Activated T-helper 1 cell treated with anti-CD3 and anti-CD28 coated beads, Interleukin-2, amount 50 U/mL, for 16 hours (primary cell): ENCODE data around the gene B4GALNT3.

Experiments
- DNase-seq, 2 donors: peaks; one replicate each; pipeline ENCODE4 v3.0.0-alpha.2; 2020; ENCODE audit warnings: low read depth in 1 of 2, low spot score in 1 of 2

Gene B4GALNT3

DNA sequence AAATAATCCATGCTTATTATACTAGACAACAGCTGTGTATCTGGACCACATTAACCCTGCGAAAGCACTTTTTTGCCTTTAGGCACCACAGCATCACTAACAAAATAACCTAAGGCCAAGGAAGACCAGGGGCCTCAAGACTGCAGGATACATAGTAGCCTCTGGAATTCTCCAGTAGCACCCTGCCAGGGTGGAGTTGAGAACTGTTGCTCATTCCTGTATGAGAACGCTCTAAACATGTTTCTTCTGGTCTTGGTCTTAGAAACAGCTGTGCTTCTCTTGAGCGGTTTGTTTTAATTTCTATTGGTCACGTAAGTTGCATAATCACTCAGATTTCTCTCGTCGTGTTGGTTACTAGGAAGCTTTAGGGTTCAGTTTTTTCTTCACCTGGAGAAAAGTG is 7.9 kb downstream of the B4GALNT3 start:
- no peak for DNase-seq

- no peak for DNase-seq
These were observed 9.1 kb downstream of the B4GALNT3 start for GRCh38 chr12:468671-469389.

GRCh38 chr12:470133-470532 is 10.4 kb downstream of the B4GALNT3 start:
- DNase-seq: no peak

GRCh38 chr12:473198-473597 is 13.5 kb downstream of the B4GALNT3 start:
- DNase-seq: no peak

GRCh38 chr12:473863-474577 is 14.3 kb downstream of the B4GALNT3 start:
- no peak for DNase-seq

DNA sequence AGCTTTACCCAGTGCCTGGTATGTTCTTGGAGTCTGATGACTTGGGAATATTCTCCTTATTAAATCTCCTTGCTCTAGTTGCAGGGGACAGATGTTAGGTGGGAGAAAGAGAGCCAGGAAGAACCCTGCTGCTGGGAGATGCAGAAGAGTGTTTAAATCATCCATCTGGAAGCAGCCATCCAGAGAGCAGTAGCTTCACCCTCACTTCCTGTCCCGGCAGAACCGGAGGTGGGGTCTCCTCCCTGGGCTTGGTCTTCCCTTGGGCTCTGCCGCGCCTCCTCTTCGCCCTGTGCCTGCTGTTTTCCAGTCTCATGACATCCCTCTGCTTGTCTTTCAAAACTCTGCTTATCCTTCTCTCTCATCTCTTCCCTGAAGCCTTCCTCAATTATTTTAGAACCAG is 15.5 kb downstream of the B4GALNT3 start:
- DNase-seq: no peak

- no peak for DNase-seq
These were observed 19.4 kb downstream of the B4GALNT3 start for GRCh38 chr12:479161-479560.

DNA sequence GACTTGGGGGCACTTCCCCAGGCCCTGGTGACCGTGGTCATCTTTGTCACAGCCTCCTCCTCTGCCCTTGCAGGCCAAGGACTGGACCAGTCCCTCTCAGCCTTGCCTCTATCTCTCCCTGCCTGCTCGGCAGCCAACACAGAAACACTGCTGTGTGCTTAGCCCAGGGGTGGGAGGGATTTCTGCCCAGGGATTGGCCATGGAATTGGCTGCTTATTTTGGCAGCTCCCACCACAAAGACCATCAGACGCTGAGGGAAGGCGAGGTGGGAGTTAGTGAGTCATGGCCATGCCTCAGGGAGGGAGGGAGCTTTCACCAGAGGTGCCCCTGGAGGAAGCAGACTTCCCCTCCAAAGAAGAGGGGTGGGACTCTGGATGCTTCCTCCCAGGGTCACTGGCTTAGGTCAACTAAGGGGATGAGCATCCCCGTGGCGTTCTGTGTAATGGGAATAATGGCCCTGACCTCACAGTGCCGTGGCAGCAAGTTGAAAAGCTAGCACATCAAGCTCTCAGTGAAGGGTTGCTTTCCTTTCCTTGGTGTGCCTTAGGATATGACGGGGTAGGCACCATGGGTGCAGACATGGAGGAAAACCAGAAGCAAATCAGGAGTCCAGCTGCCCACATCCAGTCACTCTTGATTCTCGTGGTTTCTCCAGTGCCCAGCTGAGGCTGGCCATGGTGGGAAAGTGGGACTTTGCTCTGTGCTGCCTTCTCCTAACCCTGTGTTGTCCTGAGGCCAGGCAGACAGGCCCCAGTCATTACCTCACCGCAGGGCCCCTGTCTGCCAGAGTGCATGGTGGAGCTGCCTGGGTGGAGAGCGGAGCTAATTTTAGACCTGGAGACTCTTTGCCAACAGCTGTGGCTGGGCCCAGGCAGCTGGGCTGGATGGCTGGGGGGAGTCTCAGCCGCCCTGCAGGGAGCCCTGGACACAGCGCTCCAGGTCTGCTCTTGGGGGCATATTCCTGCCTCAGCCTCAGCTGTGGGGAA is 21.4 kb downstream of the B4GALNT3 start:
- DNase-seq: no peak

DNA sequence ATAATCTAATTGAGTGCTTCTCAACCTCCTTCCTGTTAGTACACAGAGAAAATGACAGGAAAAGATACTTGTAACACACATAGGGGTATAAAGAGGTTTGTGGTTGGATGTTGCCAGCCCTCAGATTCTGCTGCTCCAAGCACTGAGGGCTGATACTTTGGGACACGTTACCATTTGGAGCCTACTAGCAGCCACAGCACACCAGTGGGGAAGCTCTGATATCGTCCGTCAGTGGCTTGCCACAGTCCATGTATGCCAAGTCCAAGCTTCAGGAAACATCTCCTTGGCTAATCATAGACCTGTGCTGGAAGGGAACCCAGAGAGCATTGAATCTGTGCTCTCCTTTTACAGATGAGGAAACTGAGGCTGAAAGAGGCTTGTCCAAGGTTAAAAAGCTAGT is 22.3 kb downstream of the B4GALNT3 start:
- no peak for DNase-seq

DNA sequence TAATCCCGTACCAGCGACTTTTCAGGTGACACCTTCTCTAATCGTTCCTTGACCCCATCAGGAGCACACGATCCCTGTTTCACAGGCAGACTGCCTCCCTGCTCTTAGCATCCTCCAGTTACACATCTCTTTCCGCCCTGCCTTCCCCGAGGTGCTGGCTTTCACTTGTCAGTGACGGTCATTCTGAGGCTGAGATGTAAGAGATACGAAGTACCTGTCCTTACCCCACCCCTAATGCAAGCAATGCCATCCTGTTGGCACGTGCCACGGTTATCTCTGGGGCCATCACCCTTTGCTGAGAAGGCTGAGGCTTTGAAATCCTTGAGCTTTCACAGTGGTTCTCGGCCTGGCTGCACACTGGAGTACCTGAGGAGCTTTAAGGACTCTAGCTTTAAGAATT is 24.4 kb downstream of the B4GALNT3 start:
- DNase-seq: no peak

DNA sequence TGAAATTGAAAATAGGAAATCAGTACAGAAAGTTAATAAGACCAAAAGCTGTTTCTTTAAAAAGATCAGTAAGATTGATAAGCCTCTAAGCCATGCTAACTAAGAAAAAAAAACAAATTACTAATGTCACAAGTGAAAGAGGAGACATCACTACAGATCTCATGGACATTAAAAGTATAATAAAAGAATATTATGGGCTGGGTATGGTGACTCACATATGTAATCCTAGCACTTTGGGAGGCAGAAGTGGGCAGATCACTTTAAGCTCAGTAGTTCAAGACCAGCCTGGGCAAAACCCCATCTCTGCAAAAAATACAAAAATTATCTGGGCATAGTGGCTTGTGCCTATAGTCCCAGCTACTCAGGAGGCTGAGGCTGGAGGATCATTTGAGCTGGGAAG is 30.5 kb downstream of the B4GALNT3 start:
- no peak for DNase-seq

DNA sequence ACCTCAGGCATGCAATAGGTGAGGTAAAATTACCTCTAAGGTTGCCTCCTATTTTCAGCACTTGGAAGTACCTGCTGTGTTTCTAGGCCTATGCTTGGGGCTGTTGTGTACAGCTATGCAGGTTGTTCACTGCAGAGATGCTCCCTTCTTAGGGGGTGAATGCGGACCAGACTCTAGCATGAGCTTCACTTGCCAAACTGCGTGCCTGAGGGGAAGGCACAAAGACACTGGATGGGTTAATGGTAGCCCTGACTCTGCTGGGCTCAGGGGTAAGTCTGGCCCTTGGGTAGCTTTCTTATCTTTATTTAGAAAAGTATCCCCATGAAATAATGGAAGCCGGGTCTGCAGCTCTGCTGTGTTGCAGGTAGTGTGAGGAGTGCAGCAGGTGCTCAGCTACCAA is 35.7 kb downstream of the B4GALNT3 start:
- no peak for DNase-seq

GRCh38 chr12:496736-497135 is 37.0 kb downstream of the B4GALNT3 start:
- no peak for DNase-seq

- DNase-seq: no peak
These were observed 37.9 kb downstream of the B4GALNT3 start for GRCh38 chr12:497501-498160.

DNA sequence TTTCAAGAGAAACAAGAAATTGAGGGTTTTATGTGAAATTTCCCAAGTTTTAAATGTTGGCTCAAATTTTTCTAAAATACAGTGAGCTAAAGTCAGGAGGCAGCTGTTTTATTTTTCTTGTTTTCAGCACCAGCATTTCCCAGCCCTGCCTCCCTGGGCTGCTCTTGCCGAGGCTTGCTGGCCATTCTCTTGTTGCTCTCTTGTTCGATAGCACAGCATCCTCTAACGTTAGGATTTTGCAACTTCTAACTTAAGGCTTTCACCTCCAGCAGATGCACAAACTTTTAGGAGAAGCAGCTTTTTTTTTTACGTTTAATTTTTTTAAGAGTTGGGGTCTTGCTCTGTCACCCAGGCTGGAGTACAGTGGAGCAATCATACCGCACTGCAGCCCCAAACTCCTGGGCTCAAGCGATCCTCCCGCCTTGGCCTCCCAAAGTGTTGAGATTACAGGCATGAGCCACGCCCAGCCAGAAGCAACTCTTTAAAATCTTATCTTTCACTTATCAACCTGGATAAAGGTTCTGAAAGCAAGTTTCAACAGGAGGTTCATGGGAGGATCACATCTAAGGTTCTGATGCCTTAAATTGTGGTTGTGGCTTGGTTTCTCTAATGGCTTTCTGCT is 40.2 kb downstream of the B4GALNT3 start:
- no peak for DNase-seq

GRCh38 chr12:501722-502447 is 42.1 kb downstream of the B4GALNT3 start:
- no peak for DNase-seq

GRCh38 chr12:503111-503761 is 43.5 kb downstream of the B4GALNT3 start:
- no peak for DNase-seq

GRCh38 chr12:505221-505620 is 45.5 kb downstream of the B4GALNT3 start:
- no peak for DNase-seq

DNA sequence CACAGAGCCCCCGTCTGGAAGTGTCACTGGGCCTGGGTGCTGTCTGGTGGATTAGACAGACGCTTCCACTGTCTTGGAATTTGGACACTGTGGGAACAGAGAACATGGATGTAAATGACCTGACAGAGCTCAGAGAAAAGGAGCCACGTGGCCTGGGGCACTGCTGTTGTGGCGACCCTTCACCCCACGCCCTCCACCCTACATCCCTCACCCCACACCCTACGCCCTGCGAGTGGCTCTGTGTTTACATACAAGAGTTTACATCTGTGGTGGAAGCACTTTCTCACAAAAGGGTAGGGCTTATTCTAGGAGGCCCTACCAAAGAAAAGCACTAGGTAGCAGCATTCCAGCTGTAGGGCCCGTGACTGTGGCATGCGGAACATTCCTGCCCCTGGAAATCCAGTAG is 47.7 kb downstream of the B4GALNT3 start:
- no peak for DNase-seq

- no peak for DNase-seq
These were observed 48.4 kb downstream of the B4GALNT3 start for GRCh38 chr12:508145-508544.
